ENCODE measurements around the gene CIB4.

The CIB4 gene

GRCh38 chr2:26578581-26578980, 62.6 kb downstream of the CIB4 start:
- no peak overlapping the region for H3K27ac Mint-ChIP-seq
- H3K36me3 Mint-ChIP-seq (ENCODE audit: low read depth) = no peaks in the 10 kb centered on the region
- H3K4me3 Mint-ChIP-seq = no peak overlapping the region
- no peaks in the 10 kb centered on the region for H3K4me1 Mint-ChIP-seq (ENCODE audit: low read depth)
- no peak for DNase-seq (ENCODE audit: low spot score)
- peaks cover 5% of the 10 kb centered on the region for H3K27me3 Mint-ChIP-seq (ENCODE audit: low read depth)
- no peaks in the 10 kb centered on the region for H3K9me3 Mint-ChIP-seq

- no peak for DNase-seq (ENCODE audit: low spot score)
- no peak overlapping the region for H3K27ac Mint-ChIP-seq
- H3K27me3 Mint-ChIP-seq (ENCODE audit: low read depth) = peaks cover 5% of the 10 kb centered on the region
- no peaks in the 10 kb centered on the region for H3K36me3 Mint-ChIP-seq (ENCODE audit: low read depth)
- no peaks in the 10 kb centered on the region for H3K9me3 Mint-ChIP-seq
- H3K4me3 Mint-ChIP-seq = no peak overlapping the region
- H3K4me1 Mint-ChIP-seq (ENCODE audit: low read depth) = no peaks in the 10 kb centered on the region
These were observed 63.1 kb downstream of the CIB4 start for GRCh38 chr2:26578113-26578458.

GRCh38 chr2:26577442-26578112, 63.6 kb downstream of the CIB4 start:
- Mint-ChIP-seq H3K27me3 (ENCODE audit: low read depth) (peaks cover 8% of the 10 kb centered on the region), H3K4me3 (no peak overlapping the region), H3K4me1 (ENCODE audit: low read depth) (no peaks in the 10 kb centered on the region), H3K27ac (no peak overlapping the region), H3K9me3 (no peaks in the 10 kb centered on the region), H3K36me3 (ENCODE audit: low read depth) (no peaks in the 10 kb centered on the region)
- DNase-seq (ENCODE audit: low spot score) = peak; percentile 52

GRCh38 chr2:26576565-26577441, 64.4 kb downstream of the CIB4 start:
- H3K9me3 Mint-ChIP-seq = no peaks in the 10 kb centered on the region
- DNase-seq (ENCODE audit: low spot score) = no peak
- no peak overlapping the region for H3K4me3 Mint-ChIP-seq
- no peak overlapping the region for H3K27ac Mint-ChIP-seq
- H3K27me3 Mint-ChIP-seq (ENCODE audit: low read depth) = peaks cover 11% of the 10 kb centered on the region
- no peaks in the 10 kb centered on the region for H3K4me1 Mint-ChIP-seq (ENCODE audit: low read depth)
- no peaks in the 10 kb centered on the region for H3K36me3 Mint-ChIP-seq (ENCODE audit: low read depth)

- no peak overlapping the region for H3K4me3 Mint-ChIP-seq
- peaks cover 13% of the 10 kb centered on the region for H3K27me3 Mint-ChIP-seq (ENCODE audit: low read depth)
- no peaks in the 10 kb centered on the region for H3K4me1 Mint-ChIP-seq (ENCODE audit: low read depth)
These were observed 65.2 kb downstream of the CIB4 start for GRCh38 chr2:26575836-26576564.

GRCh38 chr2:26574900-26575560, 66.1 kb downstream of the CIB4 start:
- H3K36me3 Mint-ChIP-seq (ENCODE audit: low read depth) = no peaks in the 10 kb centered on the region
- no peak overlapping the region for H3K27ac Mint-ChIP-seq
- no peak overlapping the region for H3K4me3 Mint-ChIP-seq
- no peaks in the 10 kb centered on the region for H3K4me1 Mint-ChIP-seq (ENCODE audit: low read depth)
- H3K27me3 Mint-ChIP-seq (ENCODE audit: low read depth) = peaks cover 15% of the 10 kb centered on the region
- no peaks in the 10 kb centered on the region for H3K9me3 Mint-ChIP-seq
- no peak for DNase-seq (ENCODE audit: low spot score)

More at GRCh38 chr2:26575836-26576564, 65.2 kb downstream of the CIB4 start:
- no peaks in the 10 kb centered on the region for H3K9me3 Mint-ChIP-seq
- H3K36me3 Mint-ChIP-seq (ENCODE audit: low read depth) = no peaks in the 10 kb centered on the region
- DNase-seq (ENCODE audit: low spot score) = no peak
- no peak overlapping the region for H3K27ac Mint-ChIP-seq

GRCh38 chr2:26574066-26574899, 66.9 kb downstream of the CIB4 start:
- no peaks in the 10 kb centered on the region for H3K4me1 Mint-ChIP-seq (ENCODE audit: low read depth)
- no peak overlapping the region for H3K27ac Mint-ChIP-seq
- no peaks in the 10 kb centered on the region for H3K9me3 Mint-ChIP-seq
- no peaks in the 10 kb centered on the region for H3K36me3 Mint-ChIP-seq (ENCODE audit: low read depth)
- peaks cover 15% of the 10 kb centered on the region for H3K27me3 Mint-ChIP-seq (ENCODE audit: low read depth)
- H3K4me3 Mint-ChIP-seq = no peak overlapping the region
- no peak for DNase-seq (ENCODE audit: low spot score)

GRCh38 chr2:26573241-26573925, 67.8 kb downstream of the CIB4 start:
- Mint-ChIP-seq H3K4me1 (ENCODE audit: low read depth) (no peaks in the 10 kb centered on the region), H3K27me3 (ENCODE audit: low read depth) (peaks cover 15% of the 10 kb centered on the region), H3K27ac (no peak overlapping the region), H3K4me3 (no peak overlapping the region), H3K9me3 (no peaks in the 10 kb centered on the region), H3K36me3 (ENCODE audit: low read depth) (no peaks in the 10 kb centered on the region)
- DNase-seq (ENCODE audit: low spot score) = no peak

- Mint-ChIP-seq H3K36me3 (ENCODE audit: low read depth) (no peaks in the 10 kb centered on the region), H3K27me3 (ENCODE audit: low read depth) (peaks cover 16% of the 10 kb centered on the region)
These were observed 68.6 kb downstream of the CIB4 start for GRCh38 chr2:26572591-26572990.

GRCh38 chr2:26571316-26571715, 69.8 kb downstream of the CIB4 start:
- no peak overlapping the region for H3K4me3 Mint-ChIP-seq
- peaks cover 16% of the 10 kb centered on the region for H3K27me3 Mint-ChIP-seq (ENCODE audit: low read depth)
- no peak for DNase-seq (ENCODE audit: low spot score)
- no peaks in the 10 kb centered on the region for H3K4me1 Mint-ChIP-seq (ENCODE audit: low read depth)
- H3K27ac Mint-ChIP-seq = no peak overlapping the region
- no peaks in the 10 kb centered on the region for H3K36me3 Mint-ChIP-seq (ENCODE audit: low read depth)
- H3K9me3 Mint-ChIP-seq = no peaks in the 10 kb centered on the region

More at GRCh38 chr2:26572591-26572990, 68.6 kb downstream of the CIB4 start:
- Mint-ChIP-seq H3K4me3 (no peak overlapping the region), H3K9me3 (no peaks in the 10 kb centered on the region), H3K27ac (no peak overlapping the region), H3K4me1 (ENCODE audit: low read depth) (no peaks in the 10 kb centered on the region)
- DNase-seq (ENCODE audit: low spot score) = no peak

GRCh38 chr2:26570083-26570430, 71.1 kb downstream of the CIB4 start:
- peaks cover 26% of the 10 kb centered on the region for H3K27me3 Mint-ChIP-seq (ENCODE audit: low read depth)
- H3K4me1 Mint-ChIP-seq (ENCODE audit: low read depth) = no peaks in the 10 kb centered on the region
- no peak for DNase-seq (ENCODE audit: low spot score)
- H3K4me3 Mint-ChIP-seq = no peak overlapping the region
- no peaks in the 10 kb centered on the region for H3K9me3 Mint-ChIP-seq
- H3K27ac Mint-ChIP-seq = no peak overlapping the region
- no peaks in the 10 kb centered on the region for H3K36me3 Mint-ChIP-seq (ENCODE audit: low read depth)

- Mint-ChIP-seq H3K27me3 (ENCODE audit: low read depth) (peaks cover 32% of the 10 kb centered on the region), H3K9me3 (no peaks in the 10 kb centered on the region), H3K36me3 (ENCODE audit: low read depth) (no peaks in the 10 kb centered on the region), H3K27ac (no peak overlapping the region), H3K4me3 (no peak overlapping the region), H3K4me1 (ENCODE audit: low read depth) (no peaks in the 10 kb centered on the region)
- no peak for DNase-seq (ENCODE audit: low spot score)
These were observed 71.7 kb downstream of the CIB4 start for GRCh38 chr2:26569216-26570082.
